T-cell (primary cell): ENCODE data around the gene ADRA2B. TPM values are rescaled to one million over a fixed set of nuclear protein-coding genes. Genes with fewer than 3 reads are reported as not detected.
"Not testable (repeated sequence)": the region's sequence is repeated elsewhere in the genome, so short reads cannot be mapped to it uniquely, and the experiment has no call there.

Source experiments
- ATAC-seq, 4 experiments: fragments of 200-7000 bp in 3 of 4; fragments of 150-1000 bp in 1 of 4; cut with Tn5 transposase; replicated peaks in 1 of 4; 1 replicate in 3 of 4; 2 replicates in 1 of 4; pipeline ENCODE4 v1.10.0; 2021; ENCODE audit warnings: moderate library complexity in 3 of 4, mild to moderate bottlenecking in 2 of 4, moderate number of reproducible peaks in 1 of 4
- CTCF ChIA-PET, 2 donors: fragments of 300-600 bp; sonication (Branson Sonifier 250); formaldehyde crosslinking; loops; one replicate each; lab custom pipeline; 2022; ENCODE audit warnings: antibody characterized with exemption in 2 of 2; lab: Charles Lee
- POLR2A ChIA-PET, 2 donors: fragments of 300-600 bp; sonication (Branson Sonifier 250); formaldehyde crosslinking; loops; one replicate each; lab custom pipeline; 2022; ENCODE audit warnings: antibody characterized with exemption in 2 of 2; lab: Charles Lee
- DNase-seq, 35 experiments: peaks; one replicate each; pipeline versions ENCODE4 v3.0.0 to v3.0.0-alpha.2; 2013 to 2023
- H3K27ac ChIP-seq: one replicate; pipeline ENCODE4 v1.5.1; 2013; ENCODE audit warnings: low read length
- H3K27me3 ChIP-seq, 2 experiments: replicated peaks in 1 of 2; 1 replicate in 1 of 2; 2 replicates in 1 of 2; pipeline versions ENCODE4 v1.6.1 to v1.7.0; 2013; ENCODE audit warnings: low read length in 1 of 2, mixed read lengths in 1 of 2; ENCODE audit not compliant: control insufficient read depth in 2 of 2, insufficient read depth in 2 of 2; ENCODE audit errors: extremely low read depth in 1 of 2
- H3K36me3 ChIP-seq, 2 donors: 1 replicate in 1 of 2; 2 replicates in 1 of 2; pipeline versions ENCODE4 v1.6.1 to v1.7.0; 2013; ENCODE audit warnings: low read length in 1 of 2; ENCODE audit not compliant: control insufficient read depth in 2 of 2, insufficient read depth in 1 of 2; ENCODE audit errors: extremely low read depth in 1 of 2
- H3K4me1 ChIP-seq, 2 experiments: 1 replicate in 1 of 2; 2 replicates in 1 of 2; pipeline versions ENCODE4 v1.6.1 to v1.7.0; 2013; ENCODE audit warnings: low read length in 2 of 2, mixed read lengths in 1 of 2; ENCODE audit not compliant: insufficient read depth in 2 of 2, control insufficient read depth in 1 of 2; ENCODE audit errors: extremely low read depth in 1 of 2
- H3K4me3 ChIP-seq, 2 donors: 1 replicate in 1 of 2; 2 replicates in 1 of 2; pipeline versions ENCODE4 v1.5.1 to v1.7.0; 2013; ENCODE audit warnings: mild to moderate bottlenecking in 2 of 2, low read length in 1 of 2, moderate library complexity in 1 of 2; ENCODE audit not compliant: control insufficient read depth in 1 of 2; ENCODE audit errors: extremely low read depth in 1 of 2
- H3K9me3 ChIP-seq: 2 replicates; pipeline ENCODE4 v1.7.0; 2013
- H3K27ac Mint-ChIP-seq, 2 donors: one replicate each; pipeline ENCODE4 v1.8.0; 2020 to 2021; ENCODE audit warnings: mild to moderate bottlenecking in 2 of 2, mixed read lengths in 2 of 2
- H3K27me3 Mint-ChIP-seq, 2 donors: one replicate each; pipeline ENCODE4 v1.8.0; 2021 to 2022; ENCODE audit warnings: mixed read lengths in 2 of 2
- H3K36me3 Mint-ChIP-seq: one replicate; pipeline ENCODE4 v1.8.0; 2021; ENCODE audit warnings: mixed read lengths
- H3K4me1 Mint-ChIP-seq, 3 donors: one replicate each; pipeline ENCODE4 v1.8.0; 2020 to 2022; ENCODE audit warnings: mixed read lengths in 3 of 3, mild to moderate bottlenecking in 1 of 3
- H3K4me3 Mint-ChIP-seq, 3 donors: one replicate each; pipeline ENCODE4 v1.8.0; 2020 to 2022; ENCODE audit warnings: mild to moderate bottlenecking in 3 of 3, mixed read lengths in 3 of 3, moderate library complexity in 3 of 3
- H3K9me3 Mint-ChIP-seq, 3 donors: one replicate each; pipeline ENCODE4 v1.8.0; 2020 to 2022; ENCODE audit warnings: mixed read lengths in 3 of 3
- WGBS: methylation state at CpG from one replicate; pipeline ENCODE4 v1.1.5; 2013; ENCODE audit warnings: missing lambda C conversion rate; ENCODE audit not compliant: insufficient coverage; 5-methylcytosine and 5-hydroxymethylcytosine counted together
- total RNA-seq, 35 experiments: library from RNA in 6 of 35; stranded (reverse) in 6 of 35; fragments of 120-200 nt in 1 of 35; gene quantifications; one replicate each; pipeline versions ENCODE4 v1.2.1 to v1.2.4 and lab custom pipeline; 2013 to 2026

ADRA2B gene
- total RNA-seq, 5 donors from 2014 or later (not counting 1 experiment from before 2014, with no cell fraction given): 0.13 to 0.77 (median 0.18) TPM

DNA sequence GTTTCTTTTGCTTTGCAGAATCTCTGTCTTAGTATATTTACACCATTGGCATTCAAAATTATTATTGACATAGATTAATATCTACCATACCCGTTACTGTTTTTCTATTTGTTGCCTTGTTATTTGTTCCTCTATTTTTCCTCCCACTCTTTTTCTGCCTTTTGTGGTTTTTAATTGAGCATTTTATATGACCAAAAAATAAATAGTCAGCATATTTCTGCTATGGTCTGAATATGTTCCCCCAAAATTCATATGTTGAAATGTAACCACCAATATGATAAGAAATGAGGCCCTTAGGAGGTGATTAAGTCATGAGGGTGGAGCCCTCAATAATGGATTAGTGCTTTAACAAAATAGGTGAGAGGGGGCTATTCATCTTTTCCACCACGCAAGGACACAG, 35.3 kb downstream of the ADRA2B start:
- WGBS: no CpG with 5 or more reads among the region's 2 CpGs
- no peak overlapping the region for H3K27ac Mint-ChIP-seq
- H3K27me3 Mint-ChIP-seq: peaks cover 9 to 15% of the 10 kb centered on the region in 2 donors

DNA sequence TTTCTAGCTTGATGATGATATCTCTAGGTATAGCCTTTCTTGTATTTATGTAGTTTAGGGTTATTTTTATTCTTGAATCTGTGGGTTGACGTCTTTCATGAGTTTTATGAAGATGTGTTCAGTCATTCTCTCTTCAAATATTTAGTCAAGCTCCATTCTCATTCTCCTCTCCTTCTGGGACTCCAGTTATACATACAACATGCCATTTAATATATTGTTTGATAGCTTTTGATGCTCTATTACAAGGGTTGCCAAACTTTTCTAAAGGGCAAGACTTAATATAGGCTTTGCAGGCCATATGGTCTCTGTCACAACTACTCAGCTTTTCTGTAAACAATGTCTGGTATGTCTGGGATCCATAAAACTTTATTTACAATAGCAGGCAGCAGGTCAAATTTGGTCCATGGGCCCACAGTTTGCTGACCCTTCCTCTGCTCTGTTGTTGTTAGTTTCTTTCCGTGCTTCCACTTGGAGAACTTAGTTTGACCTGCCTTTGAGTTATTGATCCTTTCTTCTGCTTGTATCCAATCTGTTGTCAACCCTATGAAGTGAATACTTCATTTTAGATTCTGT, 41.1 kb downstream of the ADRA2B start:
- H3K36me3 ChIP-seq: no peaks in the 10 kb centered on the region
- Mint-ChIP-seq H3K9me3 (peaks cover 14 to 21% (median 17%) of the 10 kb centered on the region in 3 donors), H3K4me3 (no peak overlapping the region), H3K36me3 (peaks cover 9% of the 10 kb centered on the region), H3K27ac (no peak overlapping the region), H3K27me3 (peaks cover 0 to 10% of the 10 kb centered on the region in 2 donors), H3K4me1 (no peaks in the 10 kb centered on the region)
- no peaks in the 10 kb centered on the region for H3K4me1 ChIP-seq
- no peak overlapping the region for H3K27ac ChIP-seq
- H3K9me3 ChIP-seq: no peaks in the 10 kb centered on the region
- ATAC-seq (no peak), DNase-seq (no peak)
- H3K4me3 ChIP-seq: no peak overlapping the region
- 40% methylated on average over 1 of the region's 2 CpGs for WGBS
- peaks cover 0 to 9% of the 10 kb centered on the region in 2 experiments for H3K27me3 ChIP-seq
- POLR2A ChIA-PET: no interaction called here
- CTCF ChIA-PET: no interaction called here

More for the DNA sequence above, 35.3 kb downstream of the ADRA2B start:
- peaks cover 0 to 34% of the 10 kb centered on the region in 2 experiments for H3K27me3 ChIP-seq
- POLR2A ChIA-PET: no interaction called here
- H3K9me3 ChIP-seq: no peaks in the 10 kb centered on the region
- H3K27ac ChIP-seq: no peak overlapping the region
- peaks cover 6% of the 10 kb centered on the region for H3K36me3 Mint-ChIP-seq
- ATAC-seq: no peak
- no peak overlapping the region for H3K4me3 Mint-ChIP-seq
- no peaks in the 10 kb centered on the region for H3K4me1 Mint-ChIP-seq
- H3K36me3 ChIP-seq: no peaks in the 10 kb centered on the region
- no peak for DNase-seq
- H3K9me3 Mint-ChIP-seq: peaks cover 3 to 7% (median 6%) of the 10 kb centered on the region in 3 donors
- H3K4me1 ChIP-seq: no peaks in the 10 kb centered on the region
- CTCF ChIA-PET: no interaction called here
- no peak overlapping the region for H3K4me3 ChIP-seq

DNA sequence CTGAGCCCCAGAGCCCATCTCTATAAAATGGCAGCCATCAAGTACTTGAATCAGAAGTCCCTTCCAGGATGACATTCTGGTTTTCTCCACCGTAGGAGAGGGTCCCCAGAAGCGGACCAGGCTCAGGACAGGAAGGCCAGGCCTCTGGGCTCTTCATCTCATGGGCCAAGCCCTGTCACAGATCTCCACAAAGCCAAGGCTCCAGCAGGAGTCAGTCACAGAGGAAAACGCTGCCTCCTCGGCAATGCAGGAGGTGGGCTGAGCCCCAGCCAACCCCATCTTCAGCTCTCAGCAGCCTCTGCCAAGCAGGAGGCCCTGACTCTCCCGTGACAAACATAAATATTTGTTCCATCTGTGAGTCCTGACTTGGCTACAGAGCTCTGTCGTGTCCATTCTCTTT, 42.2 kb downstream of the ADRA2B start:
- ATAC-seq: no peak
- no peak overlapping the region for H3K4me3 Mint-ChIP-seq

DNA sequence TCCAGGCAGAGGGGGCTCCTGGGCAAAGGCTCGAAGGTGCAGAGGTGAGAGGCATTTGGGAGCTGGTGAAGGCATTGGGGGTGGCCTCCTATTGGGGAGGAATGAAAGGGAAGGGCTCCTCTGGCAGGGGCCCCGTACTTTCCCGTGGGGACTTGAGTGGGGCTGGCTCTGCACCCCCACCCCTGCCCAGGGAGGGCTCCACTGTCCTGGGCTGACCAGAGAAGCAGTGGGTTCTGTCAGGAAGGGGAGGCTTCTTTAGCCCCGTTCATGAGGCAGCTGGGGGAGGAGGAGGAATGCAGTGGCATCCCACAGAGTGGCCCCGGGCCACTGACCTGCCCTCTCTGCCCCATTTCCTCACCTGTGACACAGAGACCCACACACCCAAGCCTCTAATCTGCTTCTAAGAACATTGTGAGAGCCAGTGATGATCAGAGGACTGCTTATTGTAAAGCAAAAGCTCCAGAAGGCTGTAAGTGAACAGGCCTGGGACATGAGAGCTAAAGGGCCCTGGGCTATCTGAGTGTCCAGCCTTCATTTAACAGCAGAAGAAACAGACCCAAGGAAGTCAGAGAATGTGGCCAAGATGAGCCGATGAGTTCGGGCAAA, 43.1 kb downstream of the ADRA2B start:
- no peaks in the 10 kb centered on the region for H3K4me1 Mint-ChIP-seq
- Histone ChIP-seq H3K4me1 (no peaks in the 10 kb centered on the region), H3K9me3 (no peaks in the 10 kb centered on the region), H3K36me3 (no peaks in the 10 kb centered on the region), H3K27me3 (peaks cover 0 to 9% of the 10 kb centered on the region in 2 experiments), H3K4me3 (no peak overlapping the region), H3K27ac (no peak overlapping the region)
- POLR2A ChIA-PET: no interaction called here
- H3K4me3 Mint-ChIP-seq: no peak overlapping the region
- WGBS: 78% methylated on average over 3 of the region's 7 CpGs
- H3K27ac Mint-ChIP-seq: no peak overlapping the region
- H3K36me3 Mint-ChIP-seq: peaks cover 9% of the 10 kb centered on the region
- no peak for DNase-seq
- peaks cover 14 to 21% (median 17%) of the 10 kb centered on the region in 3 donors for H3K9me3 Mint-ChIP-seq
- ATAC-seq: no peak
- CTCF ChIA-PET: no interaction called here
- H3K27me3 Mint-ChIP-seq: peaks cover 0 to 11% of the 10 kb centered on the region in 2 donors

More for the DNA sequence above, 42.2 kb downstream of the ADRA2B start:
- no peaks in the 10 kb centered on the region for H3K4me1 ChIP-seq
- CTCF ChIA-PET: no interaction called here
- no peaks in the 10 kb centered on the region for H3K9me3 ChIP-seq
- H3K4me1 Mint-ChIP-seq: no peaks in the 10 kb centered on the region
- no peak overlapping the region for H3K4me3 ChIP-seq
- H3K36me3 ChIP-seq: no peaks in the 10 kb centered on the region
- no peak for DNase-seq
- no peak overlapping the region for H3K27ac Mint-ChIP-seq
- H3K9me3 Mint-ChIP-seq: peaks cover 14 to 21% (median 17%) of the 10 kb centered on the region in 3 donors
- H3K36me3 Mint-ChIP-seq: peaks cover 9% of the 10 kb centered on the region
- POLR2A ChIA-PET: no interaction called here
- H3K27me3 ChIP-seq: peaks cover 0 to 9% of the 10 kb centered on the region in 2 experiments
- peaks cover 0 to 11% of the 10 kb centered on the region in 2 donors for H3K27me3 Mint-ChIP-seq
- no peak overlapping the region for H3K27ac ChIP-seq
- 84% methylated on average over 5 of the region's 6 CpGs for WGBS

DNA sequence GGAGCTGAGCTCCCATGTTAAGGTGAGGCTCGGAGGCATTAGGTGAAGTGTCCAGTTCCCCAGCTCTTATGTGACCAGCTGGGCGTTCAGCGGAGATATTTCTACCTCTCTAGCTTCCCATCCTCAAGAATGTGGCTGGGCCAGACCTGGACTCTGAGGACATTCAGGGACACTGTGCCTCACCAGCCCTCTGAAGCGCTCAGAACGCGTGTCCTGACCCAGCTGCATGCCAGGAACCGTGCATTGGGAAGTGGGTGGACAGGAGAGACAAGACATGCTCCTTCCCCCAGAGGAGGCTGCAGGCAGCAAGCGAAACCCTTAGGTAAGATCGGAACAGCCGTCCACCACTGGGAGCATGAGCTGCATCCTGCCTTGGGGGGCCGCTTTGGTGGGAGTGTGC, 43.6 kb downstream of the ADRA2B start:
- 81% methylated on average over 8 of the region's 11 CpGs for WGBS
- ATAC-seq (no peak), DNase-seq (no peak)
- Histone ChIP-seq H3K4me1 (no peaks in the 10 kb centered on the region), H3K4me3 (no peak overlapping the region), H3K36me3 (no peaks in the 10 kb centered on the region), H3K27ac (no peak overlapping the region), H3K27me3 (peaks cover 0 to 9% of the 10 kb centered on the region in 2 experiments), H3K9me3 (no peaks in the 10 kb centered on the region)
- Mint-ChIP-seq H3K27ac (no peak overlapping the region), H3K9me3 (peaks cover 14 to 21% (median 17%) of the 10 kb centered on the region in 3 donors), H3K27me3 (peaks cover 0 to 11% of the 10 kb centered on the region in 2 donors), H3K36me3 (peaks cover 5% of the 10 kb centered on the region), H3K4me1 (no peaks in the 10 kb centered on the region), H3K4me3 (no peak overlapping the region)
- ChIA-PET CTCF (no interaction called here), POLR2A (no interaction called here)

DNA sequence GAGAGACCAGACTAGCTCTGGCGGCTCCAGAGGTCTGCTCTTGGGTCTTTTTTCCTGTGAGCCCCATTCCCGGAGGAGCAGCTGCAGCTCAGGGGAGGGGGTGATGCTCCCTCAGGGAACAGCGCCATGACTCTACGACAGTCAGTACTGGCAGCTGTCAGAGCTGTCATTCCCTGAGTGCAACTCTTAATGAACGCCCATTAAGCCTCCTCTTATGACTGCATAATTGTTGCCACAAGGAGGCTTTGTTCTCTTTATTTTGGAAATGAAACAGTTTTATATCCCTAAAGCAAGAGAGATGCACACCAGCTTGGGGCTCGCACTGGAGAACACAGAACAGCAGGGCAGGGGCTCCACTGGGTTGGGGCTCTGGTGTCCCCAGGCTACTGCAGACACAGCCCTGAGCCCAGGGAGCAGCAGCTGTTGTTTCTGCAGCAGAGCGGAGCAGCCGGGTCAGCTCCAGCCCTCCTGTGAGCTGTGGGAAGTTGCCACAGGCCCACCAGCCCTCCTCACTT, 44.3 kb downstream of the ADRA2B start:
- H3K27me3 ChIP-seq, H3K4me3 ChIP-seq, CTCF ChIA-PET, H3K4me1 Mint-ChIP-seq, POLR2A ChIA-PET, H3K27ac ChIP-seq, DNase-seq, H3K27ac Mint-ChIP-seq, H3K9me3 ChIP-seq, ATAC-seq, H3K36me3 Mint-ChIP-seq, H3K36me3 ChIP-seq, H3K4me1 ChIP-seq, H3K4me3 Mint-ChIP-seq: not testable (repeated sequence)
- Mint-ChIP-seq H3K9me3 (peaks cover 14 to 21% (median 17%) of the 10 kb centered on the region in 3 donors), H3K27me3 (peaks cover 0 to 11% of the 10 kb centered on the region in 2 donors)
- no CpG with 5 or more reads among the region's 8 CpGs for WGBS
